Trophoblast cell (in vitro differentiated cells and primary cell): Measurements from ENCODE around the gene TTC28.

Source experiments
- DNase-seq, 2 donors: peaks; one replicate each; pipeline ENCODE4 v3.0.0-alpha.2; 2016
- H2AFZ ChIP-seq: 2 replicates; pipeline ENCODE4 v1.6.1; 2013; ENCODE audit warnings: low read length, moderate library complexity, mild to moderate bottlenecking; ENCODE audit not compliant: insufficient read depth, poor library complexity
- H2AK5ac ChIP-seq: 2 replicates; pipeline ENCODE4 v1.6.1; 2013; ENCODE audit warnings: mild to moderate bottlenecking, low read length
- H2BK120ac ChIP-seq: 2 replicates; pipeline ENCODE4 v1.6.1; 2013; ENCODE audit warnings: low read length, mild to moderate bottlenecking, moderate library complexity; ENCODE audit not compliant: insufficient read depth, poor library complexity
- H2BK12ac ChIP-seq: 2 replicates; pipeline ENCODE4 v1.6.1; 2013; ENCODE audit warnings: mild to moderate bottlenecking, low read length, moderate library complexity
- H2BK5ac ChIP-seq: 2 replicates; pipeline ENCODE4 v1.6.1; 2013; ENCODE audit warnings: low read length, low read depth, moderate library complexity, mild to moderate bottlenecking; ENCODE audit not compliant: poor library complexity
- H3K14ac ChIP-seq: 2 replicates; pipeline ENCODE4 v1.6.1; 2013; ENCODE audit warnings: mild to moderate bottlenecking, low read length
- H3K18ac ChIP-seq: 2 replicates; pipeline ENCODE4 v1.6.1; 2013; ENCODE audit warnings: mild to moderate bottlenecking, low read length
- H3K23ac ChIP-seq: 2 replicates; pipeline ENCODE4 v1.6.1; 2013; ENCODE audit warnings: low read length
- H3K27ac ChIP-seq: 2 replicates; pipeline ENCODE4 v1.5.1; 2013; ENCODE audit warnings: low read depth, mild to moderate bottlenecking, inconsistent platforms, low read length, moderate library complexity
- H3K27me3 ChIP-seq: 2 replicates; pipeline ENCODE4 v1.6.1; 2013; ENCODE audit warnings: inconsistent platforms, mild to moderate bottlenecking, low read length, moderate library complexity; ENCODE audit not compliant: insufficient read depth
- H3K36me3 ChIP-seq, 2 experiments: 1 replicate in 1 of 2; 2 replicates in 1 of 2; pipeline ENCODE4 v1.6.1; 2013; ENCODE audit warnings: low read length in 2 of 2, mild to moderate bottlenecking in 2 of 2, moderate library complexity in 1 of 2; ENCODE audit not compliant: insufficient read depth in 2 of 2, control insufficient read depth in 1 of 2
- H3K4ac ChIP-seq: 2 replicates; pipeline ENCODE4 v1.6.1; 2013; ENCODE audit warnings: low read depth, mild to moderate bottlenecking, low read length, moderate library complexity
- H3K4me1 ChIP-seq, 2 experiments: 1 replicate in 1 of 2; 2 replicates in 1 of 2; pipeline ENCODE4 v1.6.1; 2013; ENCODE audit warnings: low read length in 2 of 2, mild to moderate bottlenecking in 2 of 2, moderate library complexity in 1 of 2; ENCODE audit not compliant: insufficient read depth in 2 of 2, control insufficient read depth in 1 of 2
- H3K4me2 ChIP-seq: 2 replicates; pipeline ENCODE4 v1.6.1; 2013; ENCODE audit warnings: inconsistent platforms, mild to moderate bottlenecking, low read length, moderate library complexity
- H3K4me3 ChIP-seq: 2 replicates; pipeline ENCODE4 v1.5.1; 2013; ENCODE audit warnings: mild to moderate bottlenecking, low read depth, low read length, inconsistent platforms
- H3K79me1 ChIP-seq: one replicate; pipeline ENCODE4 v1.6.1; 2013; ENCODE audit warnings: low read length
- H3K79me2 ChIP-seq: 2 replicates; pipeline ENCODE4 v1.6.1; 2013; ENCODE audit warnings: low read length, mild to moderate bottlenecking; ENCODE audit not compliant: control insufficient read depth, insufficient read depth, poor library complexity
- H3K9ac ChIP-seq: 2 replicates; pipeline ENCODE4 v1.6.1; 2013; ENCODE audit warnings: mild to moderate bottlenecking, low read length
- H3K9me3 ChIP-seq: 2 replicates; pipeline ENCODE4 v1.6.1; 2013; ENCODE audit warnings: low read depth, mild to moderate bottlenecking, control low read depth, inconsistent platforms, low read length; ENCODE audit not compliant: insufficient read depth
- H4K12ac ChIP-seq: 2 replicates; pipeline ENCODE4 v1.6.1; 2013; ENCODE audit warnings: low read depth, mild to moderate bottlenecking, low read length, moderate library complexity
- H4K8ac ChIP-seq: 2 replicates; pipeline ENCODE4 v1.6.1; 2013; ENCODE audit warnings: low read depth, mild to moderate bottlenecking, low read length, moderate library complexity
- H4K91ac ChIP-seq: one replicate; pipeline ENCODE4 v1.6.1; 2013; ENCODE audit warnings: low read depth, mild to moderate bottlenecking, low read length, moderate library complexity
- WGBS: extraction: QIAGEN DNeasy Blood & Tissue Kit; methylation state at CpG from one replicate; pipeline ENCODE4 v1.1.7; 2013; ENCODE audit warnings: missing lambda C conversion rate; ENCODE audit not compliant: insufficient read length, insufficient coverage; ENCODE audit errors: extremely low coverage; 5-methylcytosine and 5-hydroxymethylcytosine counted together

Gene TTC28

DNA sequence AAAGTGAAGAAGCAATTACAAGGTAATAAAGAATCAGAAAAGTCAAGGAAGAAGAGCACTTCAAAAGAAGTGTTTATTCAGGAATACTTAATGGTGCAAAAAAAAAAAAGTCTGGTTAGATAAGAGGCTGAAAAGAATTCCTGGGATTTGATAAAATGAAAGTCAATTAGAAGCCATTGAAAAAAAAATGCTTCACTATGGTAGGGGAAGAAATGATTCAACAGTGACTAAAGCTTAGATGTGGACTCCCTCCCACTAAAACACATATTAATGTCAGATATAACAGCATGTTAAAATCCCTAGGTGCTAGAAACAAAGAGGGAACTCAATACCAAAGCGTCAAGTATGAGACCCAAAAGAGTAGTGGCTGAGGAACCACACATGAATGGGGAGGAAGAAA is 425.2 kb downstream of the TTC28 start:
- Histone ChIP-seq H3K18ac (no peak overlapping the region), H3K79me1 (no peaks in the 10 kb centered on the region), H3K9ac (no peak overlapping the region), H3K9me3 (no peaks in the 10 kb centered on the region), H3K79me2 (no peaks in the 10 kb centered on the region), H3K4me3 (no peak overlapping the region), H4K12ac (no peak overlapping the region), H4K8ac (no peak overlapping the region), H3K4ac (no peak overlapping the region), H3K23ac (no peak overlapping the region), H3K4me2 (no peak overlapping the region), H2BK12ac (no peak overlapping the region), H3K27ac (no peak overlapping the region), H3K36me3 (no peaks in the 10 kb centered on the region), H2AK5ac (no peak overlapping the region), H3K4me1 (peaks cover 2% of the 10 kb centered on the region in 2 experiments), H2BK5ac (no peak overlapping the region), H3K27me3 (no peaks in the 10 kb centered on the region), H2BK120ac (no peak overlapping the region), H3K14ac (no peak overlapping the region), H2AFZ (no peak overlapping the region), H4K91ac (no peak overlapping the region)
- DNase-seq = no peak
- no CpG with 5 or more reads among the region's 1 CpG for WGBS

GRCh38 chr22:28252539-28252938 is 427.1 kb downstream of the TTC28 start:
- H3K36me3 ChIP-seq = no peaks in the 10 kb centered on the region
- H2BK12ac ChIP-seq = no peak overlapping the region
- no peak overlapping the region for H3K18ac ChIP-seq
- H3K4me1 ChIP-seq = peaks cover 2 to 5% of the 10 kb centered on the region in 2 experiments
- H3K79me1 ChIP-seq = no peaks in the 10 kb centered on the region
- no peak overlapping the region for H3K9ac ChIP-seq
- no peak overlapping the region for H3K23ac ChIP-seq
- H3K14ac ChIP-seq = no peak overlapping the region
- WGBS = no CpG with 5 or more reads among the region's 2 CpGs
- H3K27ac ChIP-seq = no peak overlapping the region
- H2BK5ac ChIP-seq = no peak overlapping the region
- no peak overlapping the region for H2BK120ac ChIP-seq
- H4K12ac ChIP-seq = no peak overlapping the region
- H2AFZ ChIP-seq = no peak overlapping the region
- no peak overlapping the region for H4K91ac ChIP-seq
- no peak overlapping the region for H3K4me2 ChIP-seq
- no peak overlapping the region for H3K4ac ChIP-seq
- DNase-seq = no peak
- no peaks in the 10 kb centered on the region for H3K27me3 ChIP-seq
- H4K8ac ChIP-seq = no peak overlapping the region
- H3K79me2 ChIP-seq = no peaks in the 10 kb centered on the region
- H2AK5ac ChIP-seq = no peak overlapping the region
- no peak overlapping the region for H3K4me3 ChIP-seq
- no peaks in the 10 kb centered on the region for H3K9me3 ChIP-seq

DNA sequence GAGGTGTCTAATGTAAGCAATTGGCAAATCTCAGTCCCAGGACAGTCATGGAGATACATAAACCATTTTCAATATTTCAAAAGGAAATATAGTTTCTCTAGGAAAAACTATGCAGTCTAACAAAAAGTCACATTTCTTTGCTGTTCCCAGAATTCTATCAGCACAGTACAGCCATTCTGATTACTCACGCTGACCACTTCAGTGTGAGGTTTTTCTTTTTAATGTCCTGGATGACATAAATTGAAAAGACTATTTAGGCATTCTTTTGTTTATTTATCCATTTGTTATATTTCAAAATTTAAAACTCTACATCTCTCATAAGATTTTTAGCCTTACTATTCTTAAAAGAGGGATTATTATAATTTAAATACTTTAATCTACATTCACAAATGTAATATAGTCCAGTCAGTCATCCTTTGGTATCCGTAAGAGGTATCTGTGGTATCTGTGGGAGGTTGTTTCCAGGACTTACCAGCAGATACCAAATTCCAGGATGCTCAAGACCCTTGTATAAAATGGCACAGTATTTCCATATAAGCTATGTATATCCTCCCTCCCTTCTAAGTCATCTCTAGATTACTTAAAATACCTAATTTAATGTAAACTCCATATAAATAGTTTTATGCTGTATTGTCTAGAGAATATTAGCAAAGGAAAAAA is 429.5 kb downstream of the TTC28 start:
- no peak overlapping the region for H2BK12ac ChIP-seq
- no peaks in the 10 kb centered on the region for H3K9me3 ChIP-seq
- no peaks in the 10 kb centered on the region for H3K36me3 ChIP-seq
- no peak for DNase-seq
- H4K8ac ChIP-seq = no peak overlapping the region
- no peak overlapping the region for H3K4me3 ChIP-seq
- H3K14ac ChIP-seq = no peak overlapping the region
- H3K4ac ChIP-seq = no peak overlapping the region
- H3K4me2 ChIP-seq = no peak overlapping the region
- peaks cover 2% of the 10 kb centered on the region for H3K79me1 ChIP-seq
- no peak overlapping the region for H2BK120ac ChIP-seq
- no peak overlapping the region for H3K23ac ChIP-seq
- H3K18ac ChIP-seq = no peak overlapping the region
- no peak overlapping the region for H4K12ac ChIP-seq
- no peaks in the 10 kb centered on the region for H3K79me2 ChIP-seq
- H4K91ac ChIP-seq = no peak overlapping the region
- H3K27me3 ChIP-seq = no peaks in the 10 kb centered on the region
- no peak overlapping the region for H2AK5ac ChIP-seq
- H2AFZ ChIP-seq = no peak overlapping the region
- peaks cover 6 to 9% of the 10 kb centered on the region in 2 experiments for H3K4me1 ChIP-seq
- no peak overlapping the region for H2BK5ac ChIP-seq
- H3K9ac ChIP-seq = no peak overlapping the region
- H3K27ac ChIP-seq = no peak overlapping the region
- no CpG with 5 or more reads among the region's 2 CpGs for WGBS

- no peak overlapping the region for H4K91ac ChIP-seq
- no peak overlapping the region for H2BK12ac ChIP-seq
- H3K36me3 ChIP-seq = no peaks in the 10 kb centered on the region
- H3K4me1 ChIP-seq = peaks cover 6 to 11% of the 10 kb centered on the region in 2 experiments
- no peak overlapping the region for H3K4me2 ChIP-seq
- no peak for DNase-seq
- H3K79me1 ChIP-seq = peaks cover 2% of the 10 kb centered on the region
- no peak overlapping the region for H2BK120ac ChIP-seq
- H3K23ac ChIP-seq = no peak overlapping the region
- H3K4ac ChIP-seq = no peak overlapping the region
- no peaks in the 10 kb centered on the region for H3K27me3 ChIP-seq
- H3K18ac ChIP-seq = no peak overlapping the region
- no peak overlapping the region for H2AK5ac ChIP-seq
- no peak overlapping the region for H3K14ac ChIP-seq
- no peak overlapping the region for H3K27ac ChIP-seq
- no peak overlapping the region for H4K8ac ChIP-seq
- H3K9me3 ChIP-seq = no peaks in the 10 kb centered on the region
- H2BK5ac ChIP-seq = no peak overlapping the region
- no peak overlapping the region for H3K4me3 ChIP-seq
- no peak overlapping the region for H4K12ac ChIP-seq
- H2AFZ ChIP-seq = no peak overlapping the region
- no CpG with 5 or more reads among the region's 2 CpGs for WGBS
- H3K79me2 ChIP-seq = no peaks in the 10 kb centered on the region
- no peak overlapping the region for H3K9ac ChIP-seq
Measured at GRCh38 chr22:28249402-28249801, 430.2 kb downstream of the TTC28 start.
